ENCODE data around the gene MEIS1.

Gene MEIS1

GRCh38 chr2:66443979-66444861, 9.3 kb downstream of the MEIS1 start:
- DNase-seq (ENCODE audit: low read depth) = no peak

- no peak for DNase-seq (ENCODE audit: low read depth)
Observed at GRCh38 chr2:66445076-66445924, 10.4 kb downstream of the MEIS1 start.

- no peak for DNase-seq (ENCODE audit: low read depth)
Observed at GRCh38 chr2:66445925-66446871, 11.3 kb downstream of the MEIS1 start.

- no peak for DNase-seq (ENCODE audit: low read depth)
Observed at GRCh38 chr2:66446941-66447340, 12.0 kb downstream of the MEIS1 start.

GRCh38 chr2:66447677-66448076, 12.8 kb downstream of the MEIS1 start:
- DNase-seq (ENCODE audit: low read depth) = no peak

GRCh38 chr2:66448136-66448991, 13.4 kb downstream of the MEIS1 start:
- no peak for DNase-seq (ENCODE audit: low read depth)

GRCh38 chr2:66452214-66452613, 17.3 kb downstream of the MEIS1 start:
- DNase-seq (ENCODE audit: low read depth) = no peak

GRCh38 chr2:66452917-66453316, 18.0 kb downstream of the MEIS1 start:
- no peak for DNase-seq (ENCODE audit: low read depth)

- no peak for DNase-seq (ENCODE audit: low read depth)
Observed at GRCh38 chr2:66455490-66455889, 20.6 kb downstream of the MEIS1 start.

GRCh38 chr2:66456183-66457041, 21.5 kb downstream of the MEIS1 start:
- no peak for DNase-seq (ENCODE audit: low read depth)

- no peak for DNase-seq (ENCODE audit: low read depth)
Observed at GRCh38 chr2:66457545-66457944, 22.6 kb downstream of the MEIS1 start.

- no peak for DNase-seq (ENCODE audit: low read depth)
Observed at GRCh38 chr2:66460031-66460430, 25.1 kb downstream of the MEIS1 start.

- DNase-seq (ENCODE audit: low read depth) = no peak
Observed at GRCh38 chr2:66461001-66461663, 26.2 kb downstream of the MEIS1 start.

- DNase-seq (ENCODE audit: low read depth) = no peak
Observed at GRCh38 chr2:66461664-66462500, 27.0 kb downstream of the MEIS1 start.

- DNase-seq (ENCODE audit: low read depth) = no peak
Observed at GRCh38 chr2:66462501-66462825, 27.5 kb downstream of the MEIS1 start.

GRCh38 chr2:66463206-66463755, 28.4 kb downstream of the MEIS1 start:
- DNase-seq (ENCODE audit: low read depth) = no peak

GRCh38 chr2:66464930-66465637, 30.2 kb downstream of the MEIS1 start:
- no peak for DNase-seq (ENCODE audit: low read depth)

GRCh38 chr2:66466433-66466832, 31.5 kb downstream of the MEIS1 start:
- no peak for DNase-seq (ENCODE audit: low read depth)
